ENCODE measurements around the gene METTL17. TPM values are rescaled to one million over a fixed set of nuclear protein-coding genes. Genes with fewer than 3 reads are reported as not detected.

The METTL17 gene
- total and polyA plus RNA-seq, 2 of the 13 experiments (the other 11 are each of a cell fraction or from before 2014, with no cell fraction given), result 122 to 199 TPM

- TF ChIP-seq ZFP82 (CRISPR knock-in tag; IDR thresholded peaks at IDR 0.05; ENCODE audit: borderline replicate concordance) (no peak), ZNF773 (CRISPR knock-in tag; IDR thresholded peaks at IDR 0.05; ENCODE audit: borderline replicate concordance) (no peak), ZNF672 (CRISPR knock-in tag; IDR thresholded peaks at IDR 0.05) (no peak), ESRRA (CRISPR knock-in tag; IDR thresholded peaks at IDR 0.05; ENCODE audit: low read depth) (peak; percentile 98), SIX1 (CRISPR knock-in tag; IDR thresholded peaks at IDR 0.05; ENCODE audit: borderline replicate concordance) (peak; percentile 38; the same call in 1 of the 2 replicates), ERF (CRISPR knock-in tag; IDR thresholded peaks at IDR 0.05) (0 out of 2 replicates have a peak, but pooled peaks have one; percentile 32), ZNF580 (CRISPR knock-in tag; IDR thresholded peaks at IDR 0.05; ENCODE audit: borderline replicate concordance, low read depth) (peak; percentile 82; the same call in 1 of the 2 replicates), HOXA3 (CRISPR knock-in tag; IDR thresholded peaks at IDR 0.05) (peak; percentile 25; the same call in 1 of the 2 replicates), ZNF224 (CRISPR knock-in tag; IDR thresholded peaks at IDR 0.05) (no peak), KLF6 (CRISPR knock-in tag; IDR thresholded peaks at IDR 0.05) (peak; percentile 57; the same call in 1 of the 2 replicates), CTCF (CRISPR knock-in tag; IDR thresholded peaks at IDR 0.05) (peak; percentile 99), ELF3 (CRISPR knock-in tag; IDR thresholded peaks at IDR 0.05) (peak; percentile 85), ZNF567 (CRISPR knock-in tag; IDR thresholded peaks at IDR 0.05; ENCODE audit: borderline replicate concordance) (peak; percentile 87; the same call in 1 of the 2 replicates), MIER2 (CRISPR knock-in tag; IDR thresholded peaks at IDR 0.05) (peak; percentile 61; the same call in 1 of the 2 replicates), HMGXB3 (CRISPR knock-in tag; IDR thresholded peaks at IDR 0.05; ENCODE audit: borderline replicate concordance) (peak; percentile 58; the same call in 1 of the 2 replicates), ZNF234 (CRISPR knock-in tag; conservative IDR thresholded peaks at IDR 0.05) (no peak)
- TF ChIP-seq, protein P1, sequence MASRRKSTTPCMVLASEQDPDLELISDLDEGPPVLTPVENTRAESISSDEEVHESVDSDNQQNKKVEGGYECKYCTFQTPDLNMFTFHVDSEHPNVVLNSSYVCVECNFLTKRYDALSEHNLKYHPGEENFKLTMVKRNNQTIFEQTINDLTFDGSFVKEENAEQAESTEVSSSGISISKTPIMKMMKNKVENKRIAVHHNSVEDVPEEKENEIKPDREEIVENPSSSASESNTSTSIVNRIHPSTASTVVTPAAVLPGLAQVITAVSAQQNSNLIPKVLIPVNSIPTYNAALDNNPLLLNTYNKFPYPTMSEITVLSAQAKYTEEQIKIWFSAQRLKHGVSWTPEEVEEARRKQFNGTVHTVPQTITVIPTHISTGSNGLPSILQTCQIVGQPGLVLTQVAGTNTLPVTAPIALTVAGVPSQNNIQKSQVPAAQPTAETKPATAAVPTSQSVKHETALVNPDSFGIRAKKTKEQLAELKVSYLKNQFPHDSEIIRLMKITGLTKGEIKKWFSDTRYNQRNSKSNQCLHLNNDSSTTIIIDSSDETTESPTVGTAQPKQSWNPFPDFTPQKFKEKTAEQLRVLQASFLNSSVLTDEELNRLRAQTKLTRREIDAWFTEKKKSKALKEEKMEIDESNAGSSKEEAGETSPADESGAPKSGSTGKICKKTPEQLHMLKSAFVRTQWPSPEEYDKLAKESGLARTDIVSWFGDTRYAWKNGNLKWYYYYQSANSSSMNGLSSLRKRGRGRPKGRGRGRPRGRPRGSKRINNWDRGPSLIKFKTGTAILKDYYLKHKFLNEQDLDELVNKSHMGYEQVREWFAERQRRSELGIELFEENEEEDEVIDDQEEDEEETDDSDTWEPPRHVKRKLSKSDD (CRISPR knock-in tag; IDR thresholded peaks at IDR 0.05; ENCODE audit: low read depth), result 0 out of 2 replicates have a peak, but pooled peaks have one; percentile 37
- TF ChIP-seq, protein P2, sequence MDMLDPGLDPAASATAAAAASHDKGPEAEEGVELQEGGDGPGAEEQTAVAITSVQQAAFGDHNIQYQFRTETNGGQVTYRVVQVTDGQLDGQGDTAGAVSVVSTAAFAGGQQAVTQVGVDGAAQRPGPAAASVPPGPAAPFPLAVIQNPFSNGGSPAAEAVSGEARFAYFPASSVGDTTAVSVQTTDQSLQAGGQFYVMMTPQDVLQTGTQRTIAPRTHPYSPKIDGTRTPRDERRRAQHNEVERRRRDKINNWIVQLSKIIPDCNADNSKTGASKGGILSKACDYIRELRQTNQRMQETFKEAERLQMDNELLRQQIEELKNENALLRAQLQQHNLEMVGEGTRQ (IDR thresholded peaks at IDR 0.05; ENCODE audit: low read depth, low read length), result no peak
- TF ChIP-seq, protein P2 (CRISPR knock-in tag; IDR thresholded peaks at IDR 0.05; ENCODE audit: borderline replicate concordance), result no peak
Measured at GRCh38 chr14:21014761-21015190, 25.0 kb downstream of the METTL17 start (continued).

All from HepG2 (cell line).